Mucosa of descending colon (tissue), 3 donors: ENCODE measurements around the gene SDC3. TPM values are rescaled to one million over a fixed set of nuclear protein-coding genes. Genes with fewer than 3 reads are reported as not detected.

Source experiments
- ATAC-seq: fragments of 200-7000 bp; cut with Tn5 transposase; one replicate; pipeline ENCODE4 v1.9.1; 2020; ENCODE audit warnings: mild to moderate bottlenecking, moderate library complexity
- DNase-seq, 3 donors: peaks; one replicate each; pipeline ENCODE4 v3.0.0-alpha.2; 2020
- H3K36me3 ChIP-seq: fragments of 200-600 bp; one replicate; pipeline ENCODE4 v1.8.0; 2021; ENCODE audit warnings: low read depth, mild to moderate bottlenecking
- H3K4me1 ChIP-seq: fragments of 200-600 bp; one replicate; pipeline ENCODE4 v1.8.0; 2021; ENCODE audit warnings: low read depth, mild to moderate bottlenecking
- H3K4me3 ChIP-seq: fragments of 200-600 bp; one replicate; pipeline ENCODE4 v1.8.0; 2021; ENCODE audit warnings: mild to moderate bottlenecking
- H3K9me3 ChIP-seq: fragments of 200-600 bp; one replicate; pipeline ENCODE4 v1.8.0; 2021; ENCODE audit warnings: mild to moderate bottlenecking
- CTCF ChIP-seq: fragments of 200-600 bp; IDR thresholded peaks from one replicate; pipeline ENCODE4 v1.8.0; 2022; ENCODE audit warnings: antibody characterized with exemption, mild to moderate bottlenecking
- intact Hi-C, 2 donors: fragments of 100-400 bp; cut with DNase I in 1 of 2; cut with micrococcal nuclease in 1 of 2; formaldehyde crosslinking; loops; one replicate each; pipeline versions ENCODE4 v1.11.0 to v1.11.1; 2022; cut with DNase I, micrococcal nuclease
- total RNA-seq, 3 donors: library from RNA; stranded (reverse); fragmentation: NEBNext Ultra II Directional in 2 of 3; extraction: Animal tissue kit (Norgen Biotek cat#: 25700) in 2 of 3; gene quantifications; one replicate each; pipeline versions ENCODE4 v1.2.1 to v1.2.4, GENCODE V29; 2021 to 2023
- donor health status: DM: no; HTN: no; CAD: no; lungs with moderate emphysema.
- donor health status: DM: no; HTN: no; CAD: no.
- donor health status: DM: no; HTN: yes; CAD: no.

Gene SDC3
- total RNA-seq, 3 donors from 2014 or later: 9.8 to 81.6 (median 17.2) TPM

GRCh38 chr1:30840904-30841598 is 67.5 kb downstream of the SDC3 start:
- Histone ChIP-seq H3K4me1 (no peaks in the 10 kb centered on the region), H3K36me3 (no peaks in the 10 kb centered on the region), H3K9me3 (no peaks in the 10 kb centered on the region), H3K4me3 (no peak overlapping the region)
- no peak for TF ChIP-seq CTCF
- DNase-seq: no peak
- ATAC-seq: peak; percentile 51
- intact Hi-C loops: no loop called here

- DNase-seq (no peak), ATAC-seq (no peak)
- H3K4me1 ChIP-seq: no peaks in the 10 kb centered on the region
- no peaks in the 10 kb centered on the region for H3K36me3 ChIP-seq
- no peak overlapping the region for H3K4me3 ChIP-seq
- TF ChIP-seq CTCF: no peak
- no peaks in the 10 kb centered on the region for H3K9me3 ChIP-seq
- intact Hi-C loops: no loop called here
Observed at GRCh38 chr1:30839827-30840359, 68.7 kb downstream of the SDC3 start.

GRCh38 chr1:30838996-30839395 is 69.6 kb downstream of the SDC3 start:
- no peak for DNase-seq
- Histone ChIP-seq H3K36me3 (no peaks in the 10 kb centered on the region), H3K4me1 (no peaks in the 10 kb centered on the region), H3K4me3 (no peak overlapping the region), H3K9me3 (no peaks in the 10 kb centered on the region)
- no peak for TF ChIP-seq CTCF
- intact Hi-C loops: no loop called here
- no peak for ATAC-seq

GRCh38 chr1:30837653-30838052 is 70.9 kb downstream of the SDC3 start:
- no peak for DNase-seq
- no peak for ATAC-seq

GRCh38 chr1:30834253-30834652 is 74.3 kb downstream of the SDC3 start:
- intact Hi-C loops: no loop called here
- no peak for TF ChIP-seq CTCF
- no peaks in the 10 kb centered on the region for H3K36me3 ChIP-seq

More at GRCh38 chr1:30837653-30838052, 70.9 kb downstream of the SDC3 start:
- H3K9me3 ChIP-seq: no peaks in the 10 kb centered on the region
- H3K4me3 ChIP-seq: no peak overlapping the region
- intact Hi-C loops: no loop called here
- H3K4me1 ChIP-seq: no peaks in the 10 kb centered on the region
- no peak for TF ChIP-seq CTCF
- H3K36me3 ChIP-seq: no peaks in the 10 kb centered on the region

More at GRCh38 chr1:30834253-30834652, 74.3 kb downstream of the SDC3 start:
- Histone ChIP-seq H3K9me3 (no peaks in the 10 kb centered on the region), H3K4me1 (no peaks in the 10 kb centered on the region), H3K4me3 (no peak overlapping the region)
- DNase-seq (no peak), ATAC-seq (no peak)
